A673 (cell line): ENCODE measurements around the gene PLD2. TPM values are rescaled to one million over a fixed set of nuclear protein-coding genes. Genes with fewer than 3 reads are reported as not detected.

Experiments used
- BruUV-seq: library from RNA; stranded (reverse); fragments of 400-500 nt; replicated peaks from 2 replicates; lab custom pipeline; 2021; lab: Mats Ljungman, UMichigan
- CTCF ChIA-PET: fragments of 300-600 bp; sonication (Branson Sonifier 250); formaldehyde crosslinking; loops from one replicate; lab custom pipeline; 2022; ENCODE audit warnings: antibody characterized with exemption; lab: Charles Lee
- POLR2A ChIA-PET: fragments of 300-600 bp; sonication (Branson Sonifier 250); formaldehyde crosslinking; loops from one replicate; lab custom pipeline; 2022; ENCODE audit warnings: antibody characterized with exemption; ENCODE audit not compliant: low non-redundant PET; lab: Charles Lee
- DNase-seq: peaks from one replicate; pipeline ENCODE4 v3.0.0-alpha.2; 2015; ENCODE audit warnings: low spot score
- H3K27ac ChIP-seq: fragments of 200-600 bp; sonication (generic); 2 replicates; pipeline ENCODE4 v1.5.1; 2016; ENCODE audit warnings: mixed run types, low read depth, mild to moderate bottlenecking, mixed read lengths, antibody characterized with exemption, low read length; ENCODE audit not compliant: poor library complexity, severe bottlenecking
- H3K27me3 ChIP-seq: fragments of 200-600 bp; sonication (generic); replicated peaks from 2 replicates; pipeline ENCODE4 v1.6.1; 2017; ENCODE audit warnings: mixed run types, low read depth, mild to moderate bottlenecking, mixed read lengths, antibody characterized with exemption, low read length; ENCODE audit not compliant: insufficient read depth, poor library complexity
- H3K36me3 ChIP-seq: fragments of 200-600 bp; sonication (generic); 2 replicates; pipeline ENCODE4 v1.6.1; 2016; ENCODE audit warnings: mixed run types, mild to moderate bottlenecking, mixed read lengths, antibody characterized with exemption, low read length; ENCODE audit not compliant: insufficient read depth, poor library complexity, severe bottlenecking
- H3K4me1 ChIP-seq: fragments of 200-600 bp; sonication (generic); 2 replicates; pipeline ENCODE4 v1.6.1; 2017; ENCODE audit warnings: mixed run types, mild to moderate bottlenecking, mixed read lengths, antibody characterized with exemption, low read length; ENCODE audit not compliant: insufficient read depth, poor library complexity, severe bottlenecking
- H3K4me3 ChIP-seq: fragments of 200-600 bp; sonication (generic); 2 replicates; pipeline ENCODE4 v1.5.1; 2016; ENCODE audit warnings: low read depth, mixed run types, mild to moderate bottlenecking, mixed read lengths, low read length; ENCODE audit not compliant: poor library complexity, severe bottlenecking
- H3K9me3 ChIP-seq: fragments of 200-600 bp; sonication (generic); 2 replicates; pipeline ENCODE4 v1.6.1; 2016; ENCODE audit warnings: mixed run types, low read depth, mild to moderate bottlenecking, mixed read lengths, antibody characterized with exemption, low read length; ENCODE audit not compliant: poor library complexity, severe bottlenecking
- EZH2 ChIP-seq: fragments of 200-600 bp; sonication (generic); IDR thresholded peaks from 2 replicates; pipeline ENCODE4 v1.6.1; 2017; ENCODE audit warnings: borderline replicate concordance, low read depth, mild to moderate bottlenecking, mixed read lengths, antibody characterized with exemption, low read length; ENCODE audit not compliant: poor library complexity, severe bottlenecking
- intact Hi-C: fragments of 100-400 bp; cut with micrococcal nuclease; formaldehyde crosslinking; loops from one replicate; pipeline ENCODE4 v1.10.0; 2022; ENCODE audit not compliant: unreplicated experiment
- total RNA-seq: library from RNA; stranded (reverse); gene quantifications from 2 replicates; pipeline ENCODE4 v1.2.3, GENCODE V29; 2021
- TF ChIP-seq, protein P1 (sequence below): fragments of 300-800, 200-600 bp; sonication (generic); conservative IDR thresholded peaks from 2 replicates; pipeline ENCODE4 v1.5.1; 2017; ENCODE audit warnings: low read depth, mild to moderate bottlenecking, antibody characterized with exemption, low read length, moderate library complexity, mixed read lengths

PLD2 gene
- total RNA-seq, 1 experiment from 2014 or later, result 20.1 TPM

DNA sequence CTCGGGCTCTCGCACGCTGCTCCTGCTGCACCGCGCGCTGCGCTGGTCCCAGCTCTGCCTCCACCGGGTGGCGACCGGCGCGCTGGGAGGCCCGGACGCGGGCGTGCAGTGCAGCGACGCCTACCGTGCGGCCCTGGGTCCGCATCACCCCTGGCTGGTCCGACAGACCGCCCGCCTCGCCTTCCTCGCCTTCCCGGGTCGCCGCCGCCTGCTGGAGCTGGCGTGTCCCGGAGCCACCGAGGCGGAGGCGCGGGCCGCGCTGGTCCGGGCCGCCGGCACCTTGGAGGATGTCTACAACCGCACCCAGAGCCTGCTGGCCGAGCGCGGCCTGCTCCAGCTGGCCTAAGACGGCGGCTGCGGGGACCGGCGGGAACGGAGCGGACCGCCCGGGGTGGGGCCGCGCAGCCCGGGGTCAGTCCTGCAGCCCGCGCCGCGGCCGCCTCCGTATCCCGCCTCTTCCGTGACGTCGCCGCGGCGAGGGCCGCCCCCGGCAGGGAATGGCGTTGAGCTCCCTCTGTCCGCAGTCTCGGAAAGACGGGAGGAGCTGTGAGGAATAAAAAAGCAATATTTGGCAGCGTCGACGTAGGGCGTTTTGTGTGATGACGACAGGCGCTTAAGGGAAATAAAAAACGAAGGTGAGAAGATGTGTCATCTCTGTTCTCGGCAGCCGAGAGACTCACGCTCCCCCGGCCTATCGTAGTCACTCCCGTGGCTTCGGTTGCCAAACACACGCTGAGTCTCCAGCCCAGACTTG lies 16.8 kb upstream of the PLD2 start:
- Histone ChIP-seq H3K27ac (peak overlapping the region; percentile 89), H3K36me3 (no peaks in the 10 kb centered on the region), H3K4me3 (peak overlapping the region; percentile 84), H3K27me3 (no peaks in the 10 kb centered on the region), H3K9me3 (no peaks in the 10 kb centered on the region), H3K4me1 (peaks cover 36% of the 10 kb centered on the region)
- CTCF ChIA-PET, result interaction anchor here (0.8 to 1.5 kb wide), 4 partner anchors 42 to 80 kb away, joined by 3 to 7 read pairs (median 4); partner anchors contain the start of genes ARRB2 and MED11
- intact Hi-C loops, result no loop called here
- POLR2A ChIA-PET, result interaction anchor here (0.6 to 0.9 kb wide), 2 partner anchors 80 to 82 kb away, joined by 3 to 4 read pairs; no protein-coding TSS in a partner anchor
- DNase-seq, result peak; percentile 84
- TF ChIP-seq, protein P1, sequence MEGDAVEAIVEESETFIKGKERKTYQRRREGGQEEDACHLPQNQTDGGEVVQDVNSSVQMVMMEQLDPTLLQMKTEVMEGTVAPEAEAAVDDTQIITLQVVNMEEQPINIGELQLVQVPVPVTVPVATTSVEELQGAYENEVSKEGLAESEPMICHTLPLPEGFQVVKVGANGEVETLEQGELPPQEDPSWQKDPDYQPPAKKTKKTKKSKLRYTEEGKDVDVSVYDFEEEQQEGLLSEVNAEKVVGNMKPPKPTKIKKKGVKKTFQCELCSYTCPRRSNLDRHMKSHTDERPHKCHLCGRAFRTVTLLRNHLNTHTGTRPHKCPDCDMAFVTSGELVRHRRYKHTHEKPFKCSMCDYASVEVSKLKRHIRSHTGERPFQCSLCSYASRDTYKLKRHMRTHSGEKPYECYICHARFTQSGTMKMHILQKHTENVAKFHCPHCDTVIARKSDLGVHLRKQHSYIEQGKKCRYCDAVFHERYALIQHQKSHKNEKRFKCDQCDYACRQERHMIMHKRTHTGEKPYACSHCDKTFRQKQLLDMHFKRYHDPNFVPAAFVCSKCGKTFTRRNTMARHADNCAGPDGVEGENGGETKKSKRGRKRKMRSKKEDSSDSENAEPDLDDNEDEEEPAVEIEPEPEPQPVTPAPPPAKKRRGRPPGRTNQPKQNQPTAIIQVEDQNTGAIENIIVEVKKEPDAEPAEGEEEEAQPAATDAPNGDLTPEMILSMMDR, result peak; percentile 52
- no peak for TF ChIP-seq EZH2
- BruUV-seq, result no TSS peak

DNA sequence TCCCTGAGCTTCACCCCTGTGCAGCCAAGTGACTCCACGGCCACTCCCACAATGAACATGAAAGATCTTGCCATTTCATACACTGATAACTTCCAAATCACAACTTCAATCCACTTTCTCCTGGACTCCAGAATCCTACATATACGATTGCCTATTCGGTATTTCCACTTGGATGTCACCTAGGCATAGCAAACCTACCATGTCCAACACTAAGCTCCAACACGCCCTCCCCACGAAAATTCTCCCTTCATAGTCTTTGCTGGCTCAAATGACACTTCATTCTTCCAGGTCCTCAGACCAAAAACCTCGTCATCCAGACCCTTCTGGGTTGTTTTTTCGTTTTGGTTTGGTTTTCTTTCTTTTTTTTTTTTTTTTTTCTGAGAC lies 16.3 kb upstream of the PLD2 start:
- BruUV-seq, result no TSS peak
- POLR2A ChIA-PET, result interaction anchor here (0.6 to 0.9 kb wide), 2 partner anchors 81 to 82 kb away, joined by 3 to 4 read pairs; no protein-coding TSS in a partner anchor

DNA sequence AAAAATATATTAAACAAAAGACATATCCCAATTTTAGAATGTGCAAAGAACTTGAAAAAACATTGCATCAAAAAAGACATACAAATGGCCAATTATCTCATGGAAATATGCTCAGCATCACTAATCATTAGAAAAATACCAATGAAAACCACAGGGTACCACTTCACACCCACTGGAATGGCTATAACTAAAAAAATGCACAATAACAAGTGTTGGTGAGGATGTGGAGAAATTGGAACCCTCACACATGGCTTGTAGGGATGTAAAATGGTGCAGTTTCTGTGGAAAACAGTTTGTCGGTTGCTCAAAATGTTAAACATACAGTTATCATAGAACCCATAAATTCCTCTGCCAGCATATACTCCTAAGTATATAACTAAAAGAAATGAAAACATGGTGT lies 11.8 kb upstream of the PLD2 start:
- TF ChIP-seq, protein P1, result no peak
- TF ChIP-seq EZH2, result no peak
- ChIA-PET POLR2A (no interaction called here), CTCF (no interaction called here)
- Histone ChIP-seq H3K9me3 (no peaks in the 10 kb centered on the region), H3K4me3 (no peak overlapping the region), H3K27me3 (no peaks in the 10 kb centered on the region), H3K4me1 (peaks cover 8% of the 10 kb centered on the region), H3K27ac (peak overlapping the region; percentile 86), H3K36me3 (peaks cover 17% of the 10 kb centered on the region)
- intact Hi-C loops, result no loop called here
- BruUV-seq, result no TSS peak
- DNase-seq, result no peak

More for the DNA sequence above, 16.3 kb upstream of the PLD2 start:
- DNase-seq, result no peak
- TF ChIP-seq, protein P1, result no peak
- TF ChIP-seq EZH2, result no peak
- Histone ChIP-seq H3K36me3 (no peaks in the 10 kb centered on the region), H3K9me3 (no peaks in the 10 kb centered on the region), H3K27me3 (no peaks in the 10 kb centered on the region), H3K27ac (peak overlapping the region; percentile 89), H3K4me1 (peaks cover 31% of the 10 kb centered on the region), H3K4me3 (peak overlapping the region; percentile 84)
- CTCF ChIA-PET, result interaction anchor here (0.8 to 1.5 kb wide), 4 partner anchors 42 to 80 kb away, joined by 3 to 7 read pairs (median 4); partner anchors contain the start of genes ARRB2 and MED11
- intact Hi-C loops, result no loop called here
